Fibroblast of lung (primary cell): Measurements from ENCODE around the gene ATP5PD.

Experiments
- EZH2 ChIP-seq: IDR thresholded peaks from 2 replicates; pipeline ENCODE4 v1.5.1; 2012; ENCODE audit warnings: low read length, control low read depth, mild to moderate bottlenecking; ENCODE audit errors: missing control alignments
- TF ChIP-seq, protein P1 (sequence below), 2 donors: IDR thresholded peaks in 1 of 2; conservative IDR thresholded peaks in 1 of 2; 1 replicate in 1 of 2; 2 replicates in 1 of 2; pipeline ENCODE4 v1.5.1; 2011 to 2012; ENCODE audit warnings: low read length in 2 of 2, control low read depth in 1 of 2, inconsistent platforms in 1 of 2, low read depth in 1 of 2, mild to moderate bottlenecking in 1 of 2

DNA sequence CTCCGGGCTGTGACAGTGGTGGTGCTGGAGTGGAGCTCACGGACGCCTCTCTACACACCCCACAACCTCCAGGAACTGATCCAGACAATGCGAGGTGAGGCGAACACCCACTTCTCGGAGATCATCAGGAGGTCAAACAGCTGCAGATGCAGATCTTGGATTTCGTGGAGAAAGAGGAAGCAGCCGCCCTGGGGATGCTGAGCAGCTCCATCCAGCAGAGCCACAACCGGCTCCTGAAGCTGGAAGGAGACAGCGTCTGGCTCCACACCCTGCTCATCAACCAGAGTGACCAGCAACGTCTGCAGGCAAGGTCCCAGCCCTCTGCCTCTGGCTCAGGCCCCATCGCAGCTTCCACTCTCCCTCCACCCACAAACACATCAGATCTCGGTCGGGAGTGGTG lies 27.8 kb upstream of the ATP5PD start:
- TF ChIP-seq, protein P1, sequence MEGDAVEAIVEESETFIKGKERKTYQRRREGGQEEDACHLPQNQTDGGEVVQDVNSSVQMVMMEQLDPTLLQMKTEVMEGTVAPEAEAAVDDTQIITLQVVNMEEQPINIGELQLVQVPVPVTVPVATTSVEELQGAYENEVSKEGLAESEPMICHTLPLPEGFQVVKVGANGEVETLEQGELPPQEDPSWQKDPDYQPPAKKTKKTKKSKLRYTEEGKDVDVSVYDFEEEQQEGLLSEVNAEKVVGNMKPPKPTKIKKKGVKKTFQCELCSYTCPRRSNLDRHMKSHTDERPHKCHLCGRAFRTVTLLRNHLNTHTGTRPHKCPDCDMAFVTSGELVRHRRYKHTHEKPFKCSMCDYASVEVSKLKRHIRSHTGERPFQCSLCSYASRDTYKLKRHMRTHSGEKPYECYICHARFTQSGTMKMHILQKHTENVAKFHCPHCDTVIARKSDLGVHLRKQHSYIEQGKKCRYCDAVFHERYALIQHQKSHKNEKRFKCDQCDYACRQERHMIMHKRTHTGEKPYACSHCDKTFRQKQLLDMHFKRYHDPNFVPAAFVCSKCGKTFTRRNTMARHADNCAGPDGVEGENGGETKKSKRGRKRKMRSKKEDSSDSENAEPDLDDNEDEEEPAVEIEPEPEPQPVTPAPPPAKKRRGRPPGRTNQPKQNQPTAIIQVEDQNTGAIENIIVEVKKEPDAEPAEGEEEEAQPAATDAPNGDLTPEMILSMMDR (conservative IDR thresholded peaks at IDR 0.05 in 1 of 2, IDR thresholded peaks at IDR 0.05 in 1 of 2; ENCODE audit: low read depth in 1 of 2, low read length in 2 of 2): no peak
- TF ChIP-seq EZH2: no peak
